K562 (cell line): ENCODE data around the gene TSPAN18. TPM values are rescaled to one million over a fixed set of nuclear protein-coding genes. Genes with fewer than 3 reads are reported as not detected.
A peak's percentile ranks its signal among the peaks of the same experiment; 100 is the strongest.

ENCODE experiments used
- ATAC-seq: fragments of 200-7000 bp; cut with Tn5 transposase; 3 replicates; pipeline ENCODE4 v1.9.1; 2020; ENCODE audit warnings: moderate library complexity
- BruUV-seq: library from RNA; stranded (reverse); fragments of 400-500 nt; replicated peaks from 2 replicates; lab custom pipeline; 2021; lab: Mats Ljungman, UMichigan
- CTCF ChIA-PET: fragments of 300-600 bp; formaldehyde crosslinking; extraction: SDS; loops from one replicate; lab custom pipeline; 2021; ENCODE audit warnings: low intra/inter-chr PET ratio; lab: Yijun Ruan, JAX
- POLR2A ChIA-PET: fragments of 300-600, 350-650 bp; sonication (Branson Sonifier 250); formaldehyde crosslinking; extraction: SDS; loops from one replicate; lab custom pipeline; 2021; ENCODE audit warnings: antibody characterized with exemption, inconsistent platforms; lab: Yijun Ruan, JAX
- DNase-seq, 4 experiments: peaks; one replicate each; pipeline versions ENCODE4 v3.0.0 to v3.0.0-alpha.2; 2011 to 2018; ENCODE audit warnings: low spot score in 3 of 4, mixed read lengths in 3 of 4; ENCODE audit errors: extremely low read depth in 1 of 4
- FAIRE-seq: peaks from 2 replicates; lab custom pipeline; 2011; peaks lifted over from hg19 to GRCh38; lab: Jason Lieb, UNC
- H2AFZ ChIP-seq: 2 replicates; pipeline ENCODE4 v1.6.0; 2011; ENCODE audit warnings: low read depth, low read length, control low read depth, inconsistent platforms
- H3K27ac ChIP-seq: fragments of 200-600 bp; 3 replicates; pipeline ENCODE4 v1.8.0; 2011; ENCODE audit warnings: low read depth, mild to moderate bottlenecking, control low read depth, inconsistent platforms, low read length, moderate library complexity, mixed read lengths; ENCODE audit errors: extremely low read depth
- H3K27me3 ChIP-seq, 2 experiments: fragments of 300-600 bp in 1 of 2; 2 replicates in 1 of 2; 3 replicates in 1 of 2; pipeline versions ENCODE4 v1.6.0 to v1.8.0; 2011; ENCODE audit warnings: inconsistent platforms in 2 of 2, low read length in 2 of 2, mild to moderate bottlenecking in 1 of 2, mixed read lengths in 1 of 2, moderate library complexity in 1 of 2; ENCODE audit not compliant: control insufficient read depth in 2 of 2, insufficient read depth in 2 of 2
- H3K36me3 ChIP-seq: fragments of 300-600 bp; 3 replicates; pipeline ENCODE4 v1.8.0; 2011; ENCODE audit warnings: mild to moderate bottlenecking, low read length, inconsistent platforms; ENCODE audit not compliant: control insufficient read depth, insufficient read depth
- H3K4me1 ChIP-seq, 2 experiments: fragments of 200-600 bp in 1 of 2; replicated peaks in 1 of 2; 2 replicates in 1 of 2; 3 replicates in 1 of 2; pipeline versions ENCODE4 v1.5.1 to v1.8.0; 2011; ENCODE audit warnings: inconsistent platforms in 2 of 2, low read length in 2 of 2, mild to moderate bottlenecking in 1 of 2, mixed read lengths in 1 of 2, moderate library complexity in 1 of 2; ENCODE audit not compliant: control insufficient read depth in 2 of 2, insufficient read depth in 2 of 2
- H3K4me2 ChIP-seq: 2 replicates; pipeline ENCODE4 v1.6.1; 2011; ENCODE audit warnings: low read length, control low read depth, inconsistent platforms, mixed read lengths; ENCODE audit not compliant: insufficient read depth
- H3K4me3 ChIP-seq: fragments of 200-600 bp; sonication (generic), shearing (Covaris generic); 2 replicates; pipeline ENCODE4 v1.5.1; 2016; ENCODE audit warnings: control low read depth, inconsistent platforms
- H3K79me2 ChIP-seq: fragments of 200-600 bp; 3 replicates; pipeline ENCODE4 v1.8.0; 2011; ENCODE audit warnings: low read length, inconsistent platforms; ENCODE audit not compliant: control insufficient read depth, insufficient read depth
- H3K9ac ChIP-seq, 2 experiments: 2 replicates each; pipeline versions ENCODE4 v1.6.0 to v1.6.1; 2011; ENCODE audit warnings: low read depth in 2 of 2, low read length in 2 of 2, control low read depth in 1 of 2, inconsistent platforms in 1 of 2, mild to moderate bottlenecking in 1 of 2, mixed read lengths in 1 of 2; ENCODE audit not compliant: insufficient read depth in 1 of 2
- H3K9me1 ChIP-seq: one replicate; pipeline ENCODE4 v1.6.0; 2011; ENCODE audit warnings: inconsistent platforms, mild to moderate bottlenecking, low read length, moderate library complexity; ENCODE audit not compliant: control insufficient read depth, insufficient read depth
- H3K9me3 ChIP-seq: replicated peaks from 2 replicates; pipeline ENCODE4 v1.5.1; 2011; ENCODE audit warnings: low read depth, low read length, inconsistent platforms; ENCODE audit not compliant: control insufficient read depth, insufficient read depth
- H4K20me1 ChIP-seq: replicated peaks from 2 replicates; pipeline ENCODE4 v1.6.1; 2011; ENCODE audit warnings: low read length, inconsistent platforms, mixed read lengths; ENCODE audit not compliant: control insufficient read depth, insufficient read depth
- HDAC6 ChIP-seq: IDR thresholded peaks from 2 replicates; pipeline ENCODE4 v1.6.1; 2012; ENCODE audit warnings: low read depth, mild to moderate bottlenecking, control low read depth, inconsistent platforms, low read length, moderate library complexity
- KAT2B ChIP-seq: IDR thresholded peaks from one replicate; pipeline ENCODE4 v1.6.1; 2012; ENCODE audit warnings: low read depth, mild to moderate bottlenecking, control low read depth, inconsistent platforms, low read length, moderate library complexity
- MAFK ChIP-seq: IDR thresholded peaks from 2 replicates; pipeline ENCODE4 v1.6.1; 2011; ENCODE audit warnings: low read length, improper control_type of control experiment
- MTA2 ChIP-seq: fragments of 450-650 bp; IDR thresholded peaks from 2 replicates; pipeline ENCODE4 v1.6.1; 2016; ENCODE audit warnings: low read depth
- RNF219 ChIP-seq: fragments of 250-450 bp; sonication (Bioruptor Pico); IDR thresholded peaks from 2 replicates; pipeline ENCODE4 v1.5.0; 2022; ENCODE audit warnings: mild to moderate bottlenecking
- SIN3A ChIP-seq, 2 experiments: fragments of 150-350 bp in 1 of 2; IDR thresholded peaks; 2 replicates each; pipeline ENCODE4 v1.6.1; 2011 to 2016; ENCODE audit warnings: borderline replicate concordance in 2 of 2, low read depth in 2 of 2, low read length in 2 of 2, mild to moderate bottlenecking in 2 of 2, moderate library complexity in 2 of 2; ENCODE audit not compliant: control insufficient read depth in 1 of 2
- SMC3 ChIP-seq: conservative IDR thresholded peaks from 2 replicates; pipeline ENCODE4 v1.6.1; 2011; ENCODE audit warnings: low read depth, low read length, improper control_type of control experiment; ENCODE audit not compliant: insufficient read depth
- SREBF2 ChIP-seq: sonication (generic); formaldehyde crosslinking; IDR thresholded peaks from 2 replicates; pipeline ENCODE4 v1.4.0; 2020; ENCODE audit warnings: mild to moderate bottlenecking, missing genetic modification reagents
- TAF15 ChIP-seq: fragments of 200-400 bp; formaldehyde crosslinking; IDR thresholded peaks from 2 replicates; pipeline ENCODE4 v1.6.1; 2017; ENCODE audit warnings: mild to moderate bottlenecking, low read depth, low read length, moderate library complexity
- ZBTB7A ChIP-seq: IDR thresholded peaks from 2 replicates; pipeline ENCODE4 v1.6.1; 2011; ENCODE audit warnings: low read depth, mild to moderate bottlenecking, low read length, moderate library complexity, borderline replicate concordance; ENCODE audit not compliant: control insufficient read depth
- ZNF23 ChIP-seq: fragments of 250-450 bp; sonication (Bioruptor Pico); IDR thresholded peaks from 2 replicates; pipeline ENCODE4 v1.4.0; 2020; ENCODE audit warnings: mild to moderate bottlenecking
- ZNF431 ChIP-seq: sonication (generic); formaldehyde crosslinking; IDR thresholded peaks from 2 replicates; pipeline ENCODE4 v1.8.0; 2022; ENCODE audit warnings: mild to moderate bottlenecking, missing genetic modification reagents
- ZNF766 ChIP-seq: fragments of 200-800 bp; sonication (Bioruptor generic); conservative IDR thresholded peaks from 2 replicates; pipeline ENCODE4 v1.6.1; 2016; ENCODE audit warnings: missing genetic modification characterization, missing compliant biosample characterization
- WGBS: fragments of 100-300 bp; shearing (Covaris generic); methylation state at CpG from one replicate; pipeline ENCODE4 v1.1.6; 2016; ENCODE audit warnings: low coverage, mixed read lengths; ENCODE audit not compliant: insufficient coverage; ENCODE audit errors: missing lambda C conversion rate; 5-methylcytosine and 5-hydroxymethylcytosine counted together
- in situ Hi-C: fragments of 300-500 bp; cut with MboI; formaldehyde crosslinking; loops from 4 replicates; pipeline ENCODE4 v1.15.0; 2018; ENCODE audit warnings: inconsistent platforms, mixed read lengths
- intact Hi-C: fragments of 100-400 bp; cut with micrococcal nuclease; formaldehyde crosslinking; loops from 2 replicates; pipeline ENCODE4 v1.14.2; 2022
- polyA plus RNA-seq, 8 experiments: library from polyadenylated mRNA; depleted of rRNA in 4 of 8; stranded (reverse) in 5 of 8; unstranded in 3 of 8; fragments of >200 nt; fragmentation: Nextera tagmentation in 2 of 8; fragmentation: Illumina TruSeq in 1 of 8; extraction: Ambion mirVana in 2 of 8; extraction: Trizol in 1 of 8; gene quantifications; 2 replicates each; pipeline versions ENCODE4 v1.2.1 to v1.2.3, GENCODE V29; 2011 to 2014; ENCODE audit warnings: inconsistent platforms in 1 of 8, missing spikeins in 1 of 8
- total RNA-seq, 7 experiments: library from RNA; depleted of rRNA in 6 of 7; stranded (reverse); fragments of >200 nt in 6 of 7; fragmentation: Illumina TruSeq in 2 of 7; extraction: Trizol in 2 of 7; gene quantifications; 2 replicates each; pipeline versions ENCODE4 v1.2.1 to v1.2.3, GENCODE V29; 2011 to 2021; ENCODE audit warnings: low replicate concordance in 1 of 7

TSPAN18 gene
- total and polyA plus RNA-seq, 9 of the 15 experiments (the other 6 are each of a cell fraction or from before 2014, with no cell fraction given), result 0.17 to 0.35 (median 0.22) TPM; not detected in 4

- POLR2A ChIA-PET, result interaction anchor here (1.3 kb wide), 1 partner anchor 24 kb away, joined by 3 read pairs; no protein-coding TSS in a partner anchor
These were observed 78.0 kb downstream of the TSPAN18 start for GRCh38 chr11:44804449-44805437.

GRCh38 chr11:44805596-44805995 is 78.8 kb downstream of the TSPAN18 start:
- intact Hi-C loops (no loop called here), in situ Hi-C loops (no loop called here)
- H3K9me1 ChIP-seq, result no peaks in the 10 kb centered on the region
- no peak overlapping the region for H3K4me3 ChIP-seq
- CTCF ChIA-PET, result no interaction called here
- peaks cover 3% of the 10 kb centered on the region; the same call in 1 of the 2 replicates for H4K20me1 ChIP-seq
- no peak for ATAC-seq
- H3K4me2 ChIP-seq, result no peak overlapping the region
- H3K27ac ChIP-seq, result no peak overlapping the region
- H3K9ac ChIP-seq, result no peak overlapping the region
- H2AFZ ChIP-seq, result no peak overlapping the region
- no peaks in the 10 kb centered on the region for H3K4me1 ChIP-seq
- FAIRE-seq, result no peak
- H3K27me3 ChIP-seq, result peaks cover 20 to 65% of the 10 kb centered on the region in 2 experiments; a peak in 4 of 5 replicates
- H3K79me2 ChIP-seq, result no peaks in the 10 kb centered on the region
- POLR2A ChIA-PET, result no interaction called here
- H3K36me3 ChIP-seq, result no peaks in the 10 kb centered on the region
- no TSS peak for BruUV-seq
- DNase-seq, result no peak
- no peaks in the 10 kb centered on the region for H3K9me3 ChIP-seq
- 0% methylated on average over 6 of the region's 6 CpGs for WGBS
- TF ChIP-seq SIN3A (IDR thresholded peaks at IDR 0.05; ENCODE audit: borderline replicate concordance in 2 of 2, control insufficient read depth in 1 of 2, low read depth in 2 of 2, low read length in 2 of 2) (no peak), ZNF766 (CRISPR knock-in tag) (no peak), RNF219 (no peak), MAFK (no peak), TAF15 (no peak), SMC3 (no peak), MTA2 (no peak), HDAC6 (no peak), ZBTB7A (no peak), ZNF23 (CRISPR knock-in tag) (no peak), SREBF2 (CRISPR knock-in tag) (no peak)

More at GRCh38 chr11:44804449-44805437, 78.0 kb downstream of the TSPAN18 start:
- Histone ChIP-seq H3K4me2 (no peak overlapping the region), H4K20me1 (peaks cover 3% of the 10 kb centered on the region; the same call in 1 of the 2 replicates)
- TF ChIP-seq ZNF431 (CRISPR knock-in tag) (no peak), KAT2B (no peak)
- TF ChIP-seq, all 486 proteins: peak for 0
- no peaks in the 10 kb centered on the region for H3K79me2 ChIP-seq
- H3K9ac ChIP-seq, result 0 out of 4 replicates have a peak overlapping the region, but pooled peaks of 1 of the 2 experiments have one; percentile 13
- intact Hi-C loops, result no loop called here
- BruUV-seq, result no TSS peak
- H2AFZ ChIP-seq, result no peak overlapping the region
- ATAC-seq, result no peak
- 2% methylated on average over 14 of the region's 14 CpGs for WGBS
- H3K4me3 ChIP-seq, result no peak overlapping the region
- H3K27ac ChIP-seq, result no peak overlapping the region
- H3K9me1 ChIP-seq, result no peaks in the 10 kb centered on the region
- no peaks in the 10 kb centered on the region for H3K9me3 ChIP-seq
- no peak for FAIRE-seq
- H3K36me3 ChIP-seq, result no peaks in the 10 kb centered on the region
- no peak for DNase-seq
- CTCF ChIA-PET, result no interaction called here
- H3K27me3 ChIP-seq, result peaks cover 22 to 65% of the 10 kb centered on the region in 2 experiments; a peak in 4 of 5 replicates
- in situ Hi-C loops, result no loop called here
- H3K4me1 ChIP-seq, result no peaks in the 10 kb centered on the region
